K562 (cell line): ENCODE results near the gene ABHD17C. TPM values are rescaled to one million over a fixed set of nuclear protein-coding genes. Genes with fewer than 3 reads are reported as not detected.

Experiments
- ATAC-seq: fragments of 200-7000 bp; cut with Tn5 transposase; 3 replicates; pipeline ENCODE4 v1.9.1; 2020; ENCODE audit warnings: moderate library complexity
- BruUV-seq: library from RNA; stranded (reverse); fragments of 400-500 nt; replicated peaks from 2 replicates; lab custom pipeline; 2021; lab: Mats Ljungman, UMichigan
- CTCF ChIA-PET: fragments of 300-600 bp; formaldehyde crosslinking; extraction: SDS; loops from one replicate; lab custom pipeline; 2021; ENCODE audit warnings: low intra/inter-chr PET ratio; lab: Yijun Ruan, JAX
- POLR2A ChIA-PET: fragments of 300-600, 350-650 bp; sonication (Branson Sonifier 250); formaldehyde crosslinking; extraction: SDS; loops from one replicate; lab custom pipeline; 2021; ENCODE audit warnings: antibody characterized with exemption, inconsistent platforms; lab: Yijun Ruan, JAX
- DNase-seq, 4 experiments: peaks; one replicate each; pipeline versions ENCODE4 v3.0.0 to v3.0.0-alpha.2; 2011 to 2018; ENCODE audit warnings: low spot score in 3 of 4, mixed read lengths in 3 of 4; ENCODE audit errors: extremely low read depth in 1 of 4
- FAIRE-seq: peaks from 2 replicates; lab custom pipeline; 2011; peaks lifted over from hg19 to GRCh38; lab: Jason Lieb, UNC
- H2AFZ ChIP-seq: 2 replicates; pipeline ENCODE4 v1.6.0; 2011; ENCODE audit warnings: low read depth, low read length, control low read depth, inconsistent platforms
- H3K27ac ChIP-seq: fragments of 200-600 bp; 3 replicates; pipeline ENCODE4 v1.8.0; 2011; ENCODE audit warnings: low read depth, mild to moderate bottlenecking, control low read depth, inconsistent platforms, low read length, moderate library complexity, mixed read lengths; ENCODE audit errors: extremely low read depth
- H3K27me3 ChIP-seq, 2 experiments: fragments of 300-600 bp in 1 of 2; 2 replicates in 1 of 2; 3 replicates in 1 of 2; pipeline versions ENCODE4 v1.6.0 to v1.8.0; 2011; ENCODE audit warnings: inconsistent platforms in 2 of 2, low read length in 2 of 2, mild to moderate bottlenecking in 1 of 2, mixed read lengths in 1 of 2, moderate library complexity in 1 of 2; ENCODE audit not compliant: control insufficient read depth in 2 of 2, insufficient read depth in 2 of 2
- H3K36me3 ChIP-seq: fragments of 300-600 bp; 3 replicates; pipeline ENCODE4 v1.8.0; 2011; ENCODE audit warnings: mild to moderate bottlenecking, low read length, inconsistent platforms; ENCODE audit not compliant: control insufficient read depth, insufficient read depth
- H3K4me1 ChIP-seq, 2 experiments: fragments of 200-600 bp in 1 of 2; replicated peaks in 1 of 2; 2 replicates in 1 of 2; 3 replicates in 1 of 2; pipeline versions ENCODE4 v1.5.1 to v1.8.0; 2011; ENCODE audit warnings: inconsistent platforms in 2 of 2, low read length in 2 of 2, mild to moderate bottlenecking in 1 of 2, mixed read lengths in 1 of 2, moderate library complexity in 1 of 2; ENCODE audit not compliant: control insufficient read depth in 2 of 2, insufficient read depth in 2 of 2
- H3K4me2 ChIP-seq: 2 replicates; pipeline ENCODE4 v1.6.1; 2011; ENCODE audit warnings: low read length, control low read depth, inconsistent platforms, mixed read lengths; ENCODE audit not compliant: insufficient read depth
- H3K4me3 ChIP-seq: fragments of 200-600 bp; sonication (generic), shearing (Covaris generic); 2 replicates; pipeline ENCODE4 v1.5.1; 2016; ENCODE audit warnings: control low read depth, inconsistent platforms
- H3K79me2 ChIP-seq: fragments of 200-600 bp; 3 replicates; pipeline ENCODE4 v1.8.0; 2011; ENCODE audit warnings: low read length, inconsistent platforms; ENCODE audit not compliant: control insufficient read depth, insufficient read depth
- H3K9ac ChIP-seq, 2 experiments: 2 replicates each; pipeline versions ENCODE4 v1.6.0 to v1.6.1; 2011; ENCODE audit warnings: low read depth in 2 of 2, low read length in 2 of 2, control low read depth in 1 of 2, inconsistent platforms in 1 of 2, mild to moderate bottlenecking in 1 of 2, mixed read lengths in 1 of 2; ENCODE audit not compliant: insufficient read depth in 1 of 2
- H3K9me1 ChIP-seq: one replicate; pipeline ENCODE4 v1.6.0; 2011; ENCODE audit warnings: inconsistent platforms, mild to moderate bottlenecking, low read length, moderate library complexity; ENCODE audit not compliant: control insufficient read depth, insufficient read depth
- H3K9me3 ChIP-seq: replicated peaks from 2 replicates; pipeline ENCODE4 v1.5.1; 2011; ENCODE audit warnings: low read depth, low read length, inconsistent platforms; ENCODE audit not compliant: control insufficient read depth, insufficient read depth
- H4K20me1 ChIP-seq: replicated peaks from 2 replicates; pipeline ENCODE4 v1.6.1; 2011; ENCODE audit warnings: low read length, inconsistent platforms, mixed read lengths; ENCODE audit not compliant: control insufficient read depth, insufficient read depth
- CBFA2T3 ChIP-seq: fragments of 450-650 bp; IDR thresholded peaks from 2 replicates; pipeline ENCODE4 v1.6.1; 2017
- CHD4 ChIP-seq: fragments of 200-600 bp; sonication (generic); IDR thresholded peaks from 3 replicates; pipeline ENCODE4 v1.6.1; 2012; ENCODE audit warnings: low read depth, mild to moderate bottlenecking, mixed read lengths, low read length, inconsistent platforms; ENCODE audit not compliant: insufficient read depth, insufficient replicate concordance, poor library complexity, severe bottlenecking
- FOXJ3 ChIP-seq: sonication (generic); formaldehyde crosslinking; IDR thresholded peaks from 2 replicates; pipeline ENCODE4 v1.4.0; 2020; ENCODE audit warnings: mild to moderate bottlenecking, missing genetic modification reagents
- FUS ChIP-seq: fragments of 200-400 bp; formaldehyde crosslinking; optimal IDR thresholded peaks from 2 replicates; pipeline ENCODE3; 2017; ENCODE audit warnings: low read depth, low read length
- HINFP ChIP-seq: fragments of 450-650 bp; conservative IDR thresholded peaks from 2 replicates; pipeline ENCODE4 v1.6.1; 2016; ENCODE audit warnings: missing genetic modification characterization, low read depth, mild to moderate bottlenecking, control low read depth, missing compliant biosample characterization
- JUNB ChIP-seq: fragments of 450-650 bp; formaldehyde crosslinking; conservative IDR thresholded peaks from 2 replicates; pipeline ENCODE4 v1.4.0; 2020; ENCODE audit warnings: mild to moderate bottlenecking
- KLF1 ChIP-seq: fragments of 450-650 bp; IDR thresholded peaks from 2 replicates; pipeline ENCODE4 v1.6.1; 2016; ENCODE audit warnings: missing genetic modification characterization, missing compliant biosample characterization
- MAFG ChIP-seq: fragments of 450-650 bp; conservative IDR thresholded peaks from 2 replicates; pipeline ENCODE4 v1.6.1; 2016; ENCODE audit warnings: missing genetic modification characterization, missing compliant biosample characterization
- OTX1 ChIP-seq: fragments of 450-650 bp; formaldehyde crosslinking; IDR thresholded peaks from 2 replicates; pipeline ENCODE4 v1.4.0; 2022; ENCODE audit warnings: mild to moderate bottlenecking
- SMARCB1 ChIP-seq: IDR thresholded peaks from 2 replicates; pipeline ENCODE4 v1.6.1; 2011; ENCODE audit warnings: improper control_type of control experiment, low read depth; ENCODE audit not compliant: insufficient read length
- THRAP3 ChIP-seq: fragments of 450-650 bp; IDR thresholded peaks from 2 replicates; pipeline ENCODE4 v1.6.1; 2016; ENCODE audit warnings: mild to moderate bottlenecking, inconsistent platforms, borderline replicate concordance
- VEZF1 ChIP-seq: fragments of 200-800 bp; sonication (Bioruptor generic); IDR thresholded peaks from 2 replicates; pipeline ENCODE4 v1.6.1; 2017; ENCODE audit warnings: missing genetic modification characterization, missing compliant biosample characterization
- ZNF274 ChIP-seq: IDR thresholded peaks from 2 replicates; pipeline ENCODE4 v1.6.1; 2011; ENCODE audit warnings: low read depth, mild to moderate bottlenecking, low read length, moderate library complexity, borderline replicate concordance
- ZNF3 ChIP-seq: fragments of 250-450 bp; sonication (Bioruptor Pico); IDR thresholded peaks from 2 replicates; pipeline ENCODE4 v1.5.0; 2021; ENCODE audit warnings: mild to moderate bottlenecking, moderate library complexity
- ZNF75A ChIP-seq: fragments of 450-650 bp; formaldehyde crosslinking; IDR thresholded peaks from 2 replicates; pipeline ENCODE4 v1.4.0; 2020; ENCODE audit warnings: mild to moderate bottlenecking
- WGBS: fragments of 100-300 bp; shearing (Covaris generic); methylation state at CpG from one replicate; pipeline ENCODE4 v1.1.6; 2016; ENCODE audit warnings: low coverage, mixed read lengths; ENCODE audit not compliant: insufficient coverage; ENCODE audit errors: missing lambda C conversion rate; 5-methylcytosine and 5-hydroxymethylcytosine counted together
- in situ Hi-C: fragments of 300-500 bp; cut with MboI; formaldehyde crosslinking; loops from 4 replicates; pipeline ENCODE4 v1.15.0; 2018; ENCODE audit warnings: inconsistent platforms, mixed read lengths
- intact Hi-C: fragments of 100-400 bp; cut with micrococcal nuclease; formaldehyde crosslinking; loops from 2 replicates; pipeline ENCODE4 v1.14.2; 2022
- polyA plus RNA-seq, 8 experiments: library from polyadenylated mRNA; depleted of rRNA in 4 of 8; stranded (reverse) in 5 of 8; unstranded in 3 of 8; fragments of >200 nt; fragmentation: Nextera tagmentation in 2 of 8; fragmentation: Illumina TruSeq in 1 of 8; extraction: Ambion mirVana in 2 of 8; extraction: Trizol in 1 of 8; gene quantifications; 2 replicates each; pipeline versions ENCODE4 v1.2.1 to v1.2.3, GENCODE V29; 2011 to 2014; ENCODE audit warnings: inconsistent platforms in 1 of 8, missing spikeins in 1 of 8
- total RNA-seq, 7 experiments: library from RNA; depleted of rRNA in 6 of 7; stranded (reverse); fragments of >200 nt in 6 of 7; fragmentation: Illumina TruSeq in 2 of 7; extraction: Trizol in 2 of 7; gene quantifications; 2 replicates each; pipeline versions ENCODE4 v1.2.1 to v1.2.3, GENCODE V29; 2011 to 2021; ENCODE audit warnings: low replicate concordance in 1 of 7
- TF ChIP-seq, protein P1 (sequence below): fragments of 450-650 bp; IDR thresholded peaks from 2 replicates; pipeline ENCODE4 v1.7.1; 2018; ENCODE audit warnings: mild to moderate bottlenecking, low read depth; ENCODE audit not compliant: partially characterized antibody

Gene ABHD17C
- total and polyA plus RNA-seq, 9 of the 15 experiments (the other 6 are each of a cell fraction or from before 2014, with no cell fraction given), result 0.04 to 0.42 (median 0.19) TPM; not detected in 1

- TF ChIP-seq ZNF75A, result no peak
- TF ChIP-seq CBFA2T3, result no peak
- TF ChIP-seq OTX1, result no peak
Observed at GRCh38 chr15:80744415-80744814, 49.3 kb downstream of the ABHD17C start (continued).

DNA sequence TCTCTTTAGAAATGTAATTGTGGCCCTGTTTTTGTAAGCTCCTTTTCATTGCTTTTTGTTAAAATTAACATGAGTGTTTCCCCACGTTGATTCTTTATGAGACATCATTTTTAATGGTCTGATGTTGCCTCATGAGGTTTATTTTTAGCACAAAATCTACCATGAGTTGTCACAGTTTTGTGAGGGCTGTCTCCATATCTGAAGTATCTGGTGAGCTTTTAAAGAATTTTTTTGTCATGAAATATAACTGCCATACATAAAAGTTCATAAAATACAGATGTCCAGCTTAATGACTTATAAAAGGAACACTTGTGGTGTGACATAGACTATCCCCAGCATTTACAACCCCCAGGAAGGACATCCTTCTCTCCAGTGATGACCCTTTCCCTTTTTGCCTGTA, 49.7 kb downstream of the ABHD17C start:
- WGBS, result 0% methylated on average over 1 of the region's 1 CpG
- no peak for DNase-seq

More for the DNA sequence above, 49.7 kb downstream of the ABHD17C start:
- no peak for ATAC-seq
- intact Hi-C loops, result no loop called here
- peaks cover 5 to 20% of the 10 kb centered on the region in 2 experiments; a peak in 4 of 5 replicates for H3K27me3 ChIP-seq
- H3K4me2 ChIP-seq, result no peak overlapping the region
- no peak overlapping the region for H2AFZ ChIP-seq
- H3K4me3 ChIP-seq, result no peak overlapping the region
- no peaks in the 10 kb centered on the region for H4K20me1 ChIP-seq
- CTCF ChIA-PET, result no interaction called here
- no TSS peak for BruUV-seq
- TF ChIP-seq FUS (no peak), VEZF1 (CRISPR knock-in tag) (no peak), KLF1 (tag) (no peak), HINFP (tag) (no peak), CHD4 (no peak), SMARCB1 (no peak), JUNB (CRISPR knock-in tag) (no peak), THRAP3 (no peak), MAFG (tag) (no peak), ZNF3 (CRISPR knock-in tag) (no peak), FOXJ3 (CRISPR knock-in tag) (no peak), ZNF274 (no peak)
- TF ChIP-seq, protein P1, sequence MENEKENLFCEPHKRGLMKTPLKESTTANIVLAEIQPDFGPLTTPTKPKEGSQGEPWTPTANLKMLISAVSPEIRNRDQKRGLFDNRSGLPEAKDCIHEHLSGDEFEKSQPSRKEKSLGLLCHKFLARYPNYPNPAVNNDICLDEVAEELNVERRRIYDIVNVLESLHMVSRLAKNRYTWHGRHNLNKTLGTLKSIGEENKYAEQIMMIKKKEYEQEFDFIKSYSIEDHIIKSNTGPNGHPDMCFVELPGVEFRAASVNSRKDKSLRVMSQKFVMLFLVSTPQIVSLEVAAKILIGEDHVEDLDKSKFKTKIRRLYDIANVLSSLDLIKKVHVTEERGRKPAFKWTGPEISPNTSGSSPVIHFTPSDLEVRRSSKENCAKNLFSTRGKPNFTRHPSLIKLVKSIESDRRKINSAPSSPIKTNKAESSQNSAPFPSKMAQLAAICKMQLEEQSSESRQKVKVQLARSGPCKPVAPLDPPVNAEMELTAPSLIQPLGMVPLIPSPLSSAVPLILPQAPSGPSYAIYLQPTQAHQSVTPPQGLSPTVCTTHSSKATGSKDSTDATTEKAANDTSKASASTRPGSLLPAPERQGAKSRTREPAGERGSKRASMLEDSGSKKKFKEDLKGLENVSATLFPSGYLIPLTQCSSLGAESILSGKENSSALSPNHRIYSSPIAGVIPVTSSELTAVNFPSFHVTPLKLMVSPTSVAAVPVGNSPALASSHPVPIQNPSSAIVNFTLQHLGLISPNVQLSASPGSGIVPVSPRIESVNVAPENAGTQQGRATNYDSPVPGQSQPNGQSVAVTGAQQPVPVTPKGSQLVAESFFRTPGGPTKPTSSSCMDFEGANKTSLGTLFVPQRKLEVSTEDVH, result no peak
- in situ Hi-C loops, result no loop called here
- H3K36me3 ChIP-seq, result no peaks in the 10 kb centered on the region
- no peaks in the 10 kb centered on the region for H3K9me1 ChIP-seq
- no peaks in the 10 kb centered on the region for H3K79me2 ChIP-seq
- no peaks in the 10 kb centered on the region; a peak in 1 of 5 replicates for H3K4me1 ChIP-seq
- no peaks in the 10 kb centered on the region for H3K9me3 ChIP-seq
- H3K9ac ChIP-seq, result no peak overlapping the region
- POLR2A ChIA-PET, result no interaction called here
- FAIRE-seq, result no peak
- no peak overlapping the region for H3K27ac ChIP-seq
